Endothelial cell of umbilical vein (primary cell): ENCODE measurements around the gene PCDHGA8. TPM values are rescaled to one million over a fixed set of nuclear protein-coding genes. Genes with fewer than 3 reads are reported as not detected.

Experiments used
- BruUV-seq: library from RNA; stranded (reverse); fragments of 400-500 nt; replicated peaks from 2 replicates; lab custom pipeline; 2021; lab: Mats Ljungman, UMichigan
- CTCF ChIA-PET: fragments of 300-600, 350-600 bp; sonication (Branson Sonifier 250); formaldehyde crosslinking; loops from one replicate; lab custom pipeline; 2021; ENCODE audit warnings: antibody characterized with exemption, inconsistent platforms; lab: Charles Lee
- POLR2A ChIA-PET: fragments of 300-600, 350-600 bp; sonication (Branson Sonifier 250); formaldehyde crosslinking; loops from one replicate; lab custom pipeline; 2021; ENCODE audit warnings: antibody characterized with exemption, inconsistent platforms; lab: Charles Lee
- DNase-seq: peaks from one replicate; pipeline ENCODE4 v3.0.0-alpha.2; 2011; ENCODE audit warnings: low read depth, low spot score
- FAIRE-seq: peaks from 2 replicates; lab custom pipeline; 2011; peaks lifted over from hg19 to GRCh38; lab: Jason Lieb, UNC
- H2AFZ ChIP-seq: 2 replicates; pipeline ENCODE4 v1.6.0; 2012; ENCODE audit warnings: low read depth, low read length, control low read depth, inconsistent platforms
- H3K27ac ChIP-seq: 2 replicates; pipeline ENCODE4 v1.5.1; 2011; ENCODE audit warnings: low read depth, mild to moderate bottlenecking, control low read depth, low read length, moderate library complexity; ENCODE audit not compliant: insufficient read depth
- H3K27me3 ChIP-seq, 2 experiments: 2 replicates each; pipeline versions ENCODE4 v1.6.0 to v1.6.1; 2011; ENCODE audit warnings: low read length in 2 of 2, mixed read lengths in 1 of 2; ENCODE audit not compliant: control insufficient read depth in 2 of 2, insufficient read depth in 2 of 2
- H3K36me3 ChIP-seq, 2 experiments: 2 replicates in 1 of 2; 3 replicates in 1 of 2; pipeline ENCODE4 v1.5.1; 2011; ENCODE audit warnings: low read length in 2 of 2, mild to moderate bottlenecking in 1 of 2, moderate library complexity in 1 of 2; ENCODE audit not compliant: control insufficient read depth in 2 of 2, insufficient read depth in 2 of 2; ENCODE audit errors: extremely low read depth in 1 of 2
- H3K4me1 ChIP-seq: 3 replicates; pipeline ENCODE4 v1.5.1; 2011; ENCODE audit warnings: mild to moderate bottlenecking, low read length; ENCODE audit not compliant: control insufficient read depth, insufficient read depth; ENCODE audit errors: extremely low read depth
- H3K4me2 ChIP-seq: 2 replicates; pipeline ENCODE4 v1.6.1; 2011; ENCODE audit warnings: low read length, control low read depth, mixed read lengths; ENCODE audit not compliant: insufficient read depth
- H3K4me3 ChIP-seq, 3 experiments: fragments of 200-600 bp in 1 of 3; sonication (generic), shearing (Covaris generic) in 1 of 3; replicated peaks in 1 of 3; 2 replicates each; pipeline ENCODE4 v1.5.1; 2011 to 2016; ENCODE audit warnings: control low read depth in 3 of 3, low read length in 3 of 3, mild to moderate bottlenecking in 2 of 3, inconsistent platforms in 1 of 3, low read depth in 1 of 3, moderate library complexity in 1 of 3; ENCODE audit not compliant: insufficient read depth in 1 of 3
- H3K79me2 ChIP-seq: 2 replicates; pipeline ENCODE4 v1.6.0; 2012; ENCODE audit warnings: low read length, inconsistent platforms; ENCODE audit not compliant: control insufficient read depth, insufficient read depth
- H3K9ac ChIP-seq: replicated peaks from 2 replicates; pipeline ENCODE3; 2011; ENCODE audit warnings: low read length, control low read depth; ENCODE audit not compliant: insufficient read depth; ENCODE audit errors: extremely low read depth
- H3K9me1 ChIP-seq: replicated peaks from 3 replicates; pipeline ENCODE4 v1.6.0; 2011; ENCODE audit warnings: mild to moderate bottlenecking, low read length; ENCODE audit not compliant: control insufficient read depth, insufficient read depth; ENCODE audit errors: extremely low read depth
- H3K9me3 ChIP-seq: replicated peaks from 2 replicates; pipeline ENCODE4 v1.5.1; 2012; ENCODE audit warnings: low read length, inconsistent platforms; ENCODE audit not compliant: control insufficient read depth, insufficient read depth
- H4K20me1 ChIP-seq: replicated peaks from 2 replicates; pipeline ENCODE3; 2011; ENCODE audit warnings: mild to moderate bottlenecking, low read length; ENCODE audit not compliant: control insufficient read depth, insufficient read depth; ENCODE audit errors: extremely low read depth
- MYC ChIP-seq: IDR thresholded peaks from one replicate; pipeline ENCODE4 v1.6.1; 2011; ENCODE audit warnings: mild to moderate bottlenecking, low read depth, low read length
- dilution Hi-C: fragments of 300-500 bp; cut with MboI; formaldehyde crosslinking; loops from one replicate; pipeline ENCODE4 v1.15.0; 2019; ENCODE audit warnings: low sequenced_read_pairs; ENCODE audit not compliant: extremely low pct_ligation_motif_present
- intact Hi-C: fragments of 100-400 bp; cut with micrococcal nuclease; formaldehyde crosslinking; loops from one replicate; pipeline ENCODE4 v1.10.0; 2022
- polyA plus RNA-seq, 4 experiments: library from polyadenylated mRNA; depleted of rRNA in 3 of 4; stranded (reverse) in 3 of 4; unstranded in 1 of 4; fragments of >200 nt; gene quantifications; 2 replicates each; pipeline versions ENCODE4 v1.2.1 to v1.2.3, GENCODE V29; 2011 to 2012; ENCODE audit warnings: missing spikeins in 1 of 4
- total RNA-seq: library from RNA; stranded (reverse); gene quantifications from 2 replicates; pipeline ENCODE4 v1.2.3, GENCODE V29; 2021
- TF ChIP-seq, protein P1 (sequence below): IDR thresholded peaks from 2 replicates; pipeline ENCODE4 v1.6.1; 2011; ENCODE audit not compliant: insufficient read depth, insufficient read length
- TF ChIP-seq, protein P2 (sequence below), 2 donors: IDR thresholded peaks; 1 replicate in 1 of 2; 2 replicates in 1 of 2; pipeline ENCODE4 v1.5.1; 2011; ENCODE audit warnings: low read length in 2 of 2, mild to moderate bottlenecking in 2 of 2, moderate library complexity in 2 of 2, control low read depth in 1 of 2, inconsistent platforms in 1 of 2, low read depth in 1 of 2; ENCODE audit not compliant: insufficient read depth in 1 of 2; ENCODE audit errors: extremely low read depth in 1 of 2

The PCDHGA8 gene
- total and polyA plus RNA-seq, 2 donors (not counting 3 experiments of a cell fraction or from before 2014, with no cell fraction given), result 0.44 to 0.95 TPM

GRCh38 chr5:141430332-141431113 lies 38.1 kb downstream of the PCDHGA8 start, which contains the start of gene PCDHGA12:
Gene PCDHGA12 (plus strand): TSS chr5:141430507. CDS start chr5:141430760, 253 bp downstream.
- H3K4me1 ChIP-seq, result peaks cover 17% of the 10 kb centered on the region
- dilution Hi-C loops, result no loop called here
- peak within 1 kb of the TSS; percentile 10 for H3K27ac ChIP-seq
- intact Hi-C loops, result loop anchor here (1.0 kb wide), 5 partner anchors 9 to 128 kb away; partner anchors contain the start of genes PCDHGA11 and PCDHGC3
- no peaks in the 10 kb centered on the region for H3K36me3 ChIP-seq
- no peaks in the 10 kb centered on the region for H4K20me1 ChIP-seq
- TSS peak; percentile 48 for BruUV-seq
- FAIRE-seq (peak; percentile 91), DNase-seq (peak; percentile 87)
- TF ChIP-seq, protein P1, sequence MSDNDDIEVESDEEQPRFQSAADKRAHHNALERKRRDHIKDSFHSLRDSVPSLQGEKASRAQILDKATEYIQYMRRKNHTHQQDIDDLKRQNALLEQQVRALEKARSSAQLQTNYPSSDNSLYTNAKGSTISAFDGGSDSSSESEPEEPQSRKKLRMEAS, result peak; percentile 34
- TF ChIP-seq, protein P2, sequence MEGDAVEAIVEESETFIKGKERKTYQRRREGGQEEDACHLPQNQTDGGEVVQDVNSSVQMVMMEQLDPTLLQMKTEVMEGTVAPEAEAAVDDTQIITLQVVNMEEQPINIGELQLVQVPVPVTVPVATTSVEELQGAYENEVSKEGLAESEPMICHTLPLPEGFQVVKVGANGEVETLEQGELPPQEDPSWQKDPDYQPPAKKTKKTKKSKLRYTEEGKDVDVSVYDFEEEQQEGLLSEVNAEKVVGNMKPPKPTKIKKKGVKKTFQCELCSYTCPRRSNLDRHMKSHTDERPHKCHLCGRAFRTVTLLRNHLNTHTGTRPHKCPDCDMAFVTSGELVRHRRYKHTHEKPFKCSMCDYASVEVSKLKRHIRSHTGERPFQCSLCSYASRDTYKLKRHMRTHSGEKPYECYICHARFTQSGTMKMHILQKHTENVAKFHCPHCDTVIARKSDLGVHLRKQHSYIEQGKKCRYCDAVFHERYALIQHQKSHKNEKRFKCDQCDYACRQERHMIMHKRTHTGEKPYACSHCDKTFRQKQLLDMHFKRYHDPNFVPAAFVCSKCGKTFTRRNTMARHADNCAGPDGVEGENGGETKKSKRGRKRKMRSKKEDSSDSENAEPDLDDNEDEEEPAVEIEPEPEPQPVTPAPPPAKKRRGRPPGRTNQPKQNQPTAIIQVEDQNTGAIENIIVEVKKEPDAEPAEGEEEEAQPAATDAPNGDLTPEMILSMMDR (IDR thresholded peaks at IDR 0.05; ENCODE audit: extremely low read depth in 1 of 2, insufficient read depth in 1 of 2, low read depth in 1 of 2, low read length in 2 of 2), result peak; percentile 45 to 69
- no peak for TF ChIP-seq MYC
- peak within 1 kb of the TSS; percentile 30 to 67 (median 40) for H3K4me3 ChIP-seq
- H3K9ac ChIP-seq, result peak within 1 kb of the TSS; percentile 34
- peak within 1 kb of the TSS; percentile 93 for H3K4me2 ChIP-seq
- no peaks in the 10 kb centered on the region for H3K9me3 ChIP-seq
- H2AFZ ChIP-seq, result peak within 1 kb of the TSS; percentile 86
- ChIA-PET CTCF (interaction anchor here (0.6 to 6.8 kb wide), 66 partner anchors 9 to 613 kb away, joined by 3 to 308 read pairs (median 6); partner anchors contain the start of genes DIAPH1, PCDHB10, PCDHB14 and PCDHB15), POLR2A (interaction anchor here (0.7 to 1.9 kb wide), 7 partner anchors 9 to 1200 kb away, joined by 3 to 10 read pairs (median 5); partner anchors contain the start of genes PCDHGA10 and PCDHGA11)
- H3K9me1 ChIP-seq, result no peaks in the 10 kb centered on the region
- peaks cover 25 to 48% of the 10 kb centered on the region in 2 experiments for H3K27me3 ChIP-seq
- H3K79me2 ChIP-seq, result no peaks in the 10 kb centered on the region
